ENCODE data around the gene PLA2G2D. TPM values are rescaled to one million over a fixed set of nuclear protein-coding genes. Genes with fewer than 3 reads are reported as not detected.

The PLA2G2D gene, protein sequence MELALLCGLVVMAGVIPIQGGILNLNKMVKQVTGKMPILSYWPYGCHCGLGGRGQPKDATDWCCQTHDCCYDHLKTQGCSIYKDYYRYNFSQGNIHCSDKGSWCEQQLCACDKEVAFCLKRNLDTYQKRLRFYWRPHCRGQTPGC
- total RNA-seq = not detected
- 0.20 TPM for total RNA-seq (2013)

DNA sequence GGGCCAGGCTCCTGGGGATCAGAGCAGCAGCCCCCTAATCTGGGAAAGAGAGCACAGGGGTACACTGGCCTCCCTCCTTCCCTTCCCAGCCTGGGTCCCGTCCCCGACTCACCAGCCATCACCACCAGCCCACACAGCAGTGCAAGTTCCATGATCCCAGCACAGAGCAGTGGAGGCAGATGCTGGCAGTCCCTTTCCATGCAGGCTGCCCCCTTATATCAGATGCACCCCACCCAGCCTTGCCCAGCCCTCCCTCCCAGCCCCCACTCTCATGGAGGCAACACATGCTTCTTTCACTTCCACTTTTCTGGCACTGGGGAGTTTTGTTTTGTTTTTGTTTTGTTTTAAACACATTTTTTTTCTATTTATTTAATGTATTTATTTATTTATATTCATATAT is at the start of gene PLA2G2D:
Gene PLA2G2D, minus strand, starts transcription at position 190 of the 400 bp plus-strand sequence. Its CDS starts 38 bp downstream, at position 152.
- Histone ChIP-seq H3K36me3 (ENCODE audit: control insufficient read depth, insufficient read depth, low read length) (no peaks in the 10 kb centered on the region), H3K4me1 (ENCODE audit: control insufficient read depth, insufficient read depth, low read length) (peaks cover 5% of the 10 kb centered on the region), H3K9me3 (ENCODE audit: control insufficient read depth, insufficient read depth, low read length) (no peaks in the 10 kb centered on the region), H3K4me3 (ENCODE audit: low read length) (no peak within 1 kb of the TSS), H3K27me3 (ENCODE audit: control insufficient read depth, insufficient read depth, low read length) (no peaks in the 10 kb centered on the region), H3K27ac (ENCODE audit: low read length) (no peak within 1 kb of the TSS)
- intact Hi-C loops (cut with micrococcal nuclease) = no loop called here
- no peak for ATAC-seq
- Mint-ChIP-seq H3K36me3 (no peaks in the 10 kb centered on the region), H3K27ac (no peak within 1 kb of the TSS), H3K4me1 (no peaks in the 10 kb centered on the region), H3K9me3 (no peaks in the 10 kb centered on the region), H3K4me3 (no peak within 1 kb of the TSS), H3K27me3 (ENCODE audit: low read depth in 2 of 2) (peaks cover 15 to 21% of the 10 kb centered on the region in 2 donors)
- DNase-seq = no peak
- whole genome bisulfite sequencing (ENCODE audit: insufficient coverage) = 89% methylated on average over 2 of the region's 2 CpGs
- TF ChIP-seq, protein P1, sequence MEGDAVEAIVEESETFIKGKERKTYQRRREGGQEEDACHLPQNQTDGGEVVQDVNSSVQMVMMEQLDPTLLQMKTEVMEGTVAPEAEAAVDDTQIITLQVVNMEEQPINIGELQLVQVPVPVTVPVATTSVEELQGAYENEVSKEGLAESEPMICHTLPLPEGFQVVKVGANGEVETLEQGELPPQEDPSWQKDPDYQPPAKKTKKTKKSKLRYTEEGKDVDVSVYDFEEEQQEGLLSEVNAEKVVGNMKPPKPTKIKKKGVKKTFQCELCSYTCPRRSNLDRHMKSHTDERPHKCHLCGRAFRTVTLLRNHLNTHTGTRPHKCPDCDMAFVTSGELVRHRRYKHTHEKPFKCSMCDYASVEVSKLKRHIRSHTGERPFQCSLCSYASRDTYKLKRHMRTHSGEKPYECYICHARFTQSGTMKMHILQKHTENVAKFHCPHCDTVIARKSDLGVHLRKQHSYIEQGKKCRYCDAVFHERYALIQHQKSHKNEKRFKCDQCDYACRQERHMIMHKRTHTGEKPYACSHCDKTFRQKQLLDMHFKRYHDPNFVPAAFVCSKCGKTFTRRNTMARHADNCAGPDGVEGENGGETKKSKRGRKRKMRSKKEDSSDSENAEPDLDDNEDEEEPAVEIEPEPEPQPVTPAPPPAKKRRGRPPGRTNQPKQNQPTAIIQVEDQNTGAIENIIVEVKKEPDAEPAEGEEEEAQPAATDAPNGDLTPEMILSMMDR (IDR thresholded peaks at IDR 0.05) = no peak

- no peaks in the 10 kb centered on the region for H3K36me3 ChIP-seq (ENCODE audit: control insufficient read depth, insufficient read depth, low read length)
- H3K36me3 Mint-ChIP-seq = peaks cover 8% of the 10 kb centered on the region
- 81% methylated on average over 9 of the region's 9 CpGs for WGBS (ENCODE audit: insufficient coverage)
- intact Hi-C loops (cut with micrococcal nuclease) = no loop called here
- H3K27ac Mint-ChIP-seq = no peak overlapping the region
- H3K27me3 Mint-ChIP-seq (ENCODE audit: low read depth in 2 of 2) = peaks cover 12 to 29% of the 10 kb centered on the region in 2 donors
- no peak overlapping the region for H3K4me3 ChIP-seq (ENCODE audit: low read length)
- H3K9me3 Mint-ChIP-seq = peaks cover 5 to 7% of the 10 kb centered on the region in 2 donors
- H3K4me1 Mint-ChIP-seq = peaks cover 0 to 11% of the 10 kb centered on the region in 2 donors
- DNase-seq = no peak
- H3K4me1 ChIP-seq (ENCODE audit: control insufficient read depth, insufficient read depth, low read length) = peaks cover 18% of the 10 kb centered on the region
- no peak for ATAC-seq
- H3K4me3 Mint-ChIP-seq = no peak overlapping the region
- H3K27ac ChIP-seq (ENCODE audit: low read length) = no peak overlapping the region
- H3K27me3 ChIP-seq (ENCODE audit: control insufficient read depth, insufficient read depth, low read length) = no peaks in the 10 kb centered on the region
- TF ChIP-seq, protein P1 (IDR thresholded peaks at IDR 0.05) = no peak
- H3K9me3 ChIP-seq (ENCODE audit: control insufficient read depth, insufficient read depth, low read length) = peaks cover 13% of the 10 kb centered on the region
Measured at GRCh38 chr1:20168564-20169491, 49.5 kb upstream of the PLA2G2D start.

- peaks cover 12 to 33% of the 10 kb centered on the region in 2 donors for H3K27me3 Mint-ChIP-seq (ENCODE audit: low read depth in 2 of 2)
- H3K4me1 Mint-ChIP-seq = peaks cover 0 to 11% of the 10 kb centered on the region in 2 donors
- H3K36me3 Mint-ChIP-seq = peaks cover 15% of the 10 kb centered on the region
- intact Hi-C loops (cut with micrococcal nuclease) = no loop called here
- H3K27me3 ChIP-seq (ENCODE audit: control insufficient read depth, insufficient read depth, low read length) = no peaks in the 10 kb centered on the region
- no peak overlapping the region for H3K4me3 Mint-ChIP-seq
- H3K4me1 ChIP-seq (ENCODE audit: control insufficient read depth, insufficient read depth, low read length) = peaks cover 14% of the 10 kb centered on the region
- no peak overlapping the region for H3K27ac Mint-ChIP-seq
- no peak overlapping the region for H3K4me3 ChIP-seq (ENCODE audit: low read length)
- ATAC-seq (no peak), DNase-seq (no peak)
- TF ChIP-seq, protein P1 (IDR thresholded peaks at IDR 0.05) = no peak
- H3K27ac ChIP-seq (ENCODE audit: low read length) = no peak overlapping the region
- H3K9me3 ChIP-seq (ENCODE audit: control insufficient read depth, insufficient read depth, low read length) = peaks cover 27% of the 10 kb centered on the region
- H3K36me3 ChIP-seq (ENCODE audit: control insufficient read depth, insufficient read depth, low read length) = no peaks in the 10 kb centered on the region
- 84% methylated on average over 8 of the region's 8 CpGs for WGBS (ENCODE audit: insufficient coverage)
- H3K9me3 Mint-ChIP-seq = peaks cover 5 to 12% of the 10 kb centered on the region in 2 donors
Measured at GRCh38 chr1:20167126-20167525, 47.8 kb upstream of the PLA2G2D start.
